ENCODE measurements around the gene PLAC1. TPM values are rescaled to one million over a fixed set of nuclear protein-coding genes. Genes with fewer than 3 reads are reported as not detected.

Gene PLAC1
- total and polyA plus RNA-seq, 2 experiments from 2014 or later, result 0.50 to 0.83 TPM

- Histone ChIP-seq H3K79me2 (replicated peaks; ENCODE audit: insufficient read depth) (no peaks in the 10 kb centered on the region), H4K20me1 (replicated peaks; ENCODE audit: insufficient read depth) (no peaks in the 10 kb centered on the region), H3K27ac (ENCODE audit: low read depth) (no peak overlapping the region), H3K4me3 (no peak overlapping the region), H3K27me3 (ENCODE audit: insufficient read depth) (no peaks in the 10 kb centered on the region), H2AFZ (no peak overlapping the region), H3K4me2 (no peak overlapping the region), H3F3A (replicated peaks; ENCODE audit: low read depth) (no peaks in the 10 kb centered on the region), H3K36me3 (ENCODE audit: insufficient read depth) (no peaks in the 10 kb centered on the region), H3K4me1 (ENCODE audit: insufficient read depth) (no peaks in the 10 kb centered on the region), H3K9me2 (ENCODE audit: insufficient read depth) (no peaks in the 10 kb centered on the region)
- Mint-ChIP-seq H3K27me3 (ENCODE audit: insufficient read depth, low read depth, poor library complexity) (peaks cover 2% of the 10 kb centered on the region), H3K4me3 (no peak overlapping the region), H3K36me3 (ENCODE audit: low read depth) (no peaks in the 10 kb centered on the region), H3K4me1 (no peaks in the 10 kb centered on the region), H3K9me3 (no peaks in the 10 kb centered on the region), H3K27ac (no peak overlapping the region)
- no peak for TF ChIP-seq NANOG (IDR thresholded peaks at IDR 0.05; ENCODE audit: borderline replicate concordance)
- no peak for TF ChIP-seq ZNF462 (CRISPR knock-in tag; IDR thresholded peaks at IDR 0.05)
- no peak for TF ChIP-seq EZH2phosphoT487 (IDR thresholded peaks at IDR 0.05; ENCODE audit: unreplicated experiment)
- no peak for TF ChIP-seq ZNF114 (CRISPR knock-in tag; IDR thresholded peaks at IDR 0.05)
- no peak for TF ChIP-seq POLR2AphosphoS5 (IDR thresholded peaks at IDR 0.05; ENCODE audit: low read depth)
- TF ChIP-seq ZNF331 (CRISPR knock-in tag; IDR thresholded peaks at IDR 0.05; ENCODE audit: low read depth), result no peak
- no peak for TF ChIP-seq CTCF (conservative IDR thresholded peaks at IDR 0.05; ENCODE audit: low read depth in 2 of 2)
- TF ChIP-seq STAT1 (IDR thresholded peaks at IDR 0.05; ENCODE audit: unreplicated experiment), result no peak
- TF ChIP-seq ETS1 (IDR thresholded peaks at IDR 0.05), result no peak
- no peak for TF ChIP-seq JUNB (IDR thresholded peaks at IDR 0.05; ENCODE audit: unreplicated experiment)
- TF ChIP-seq CREB1 (CRISPR knock-in tag; IDR thresholded peaks at IDR 0.05; ENCODE audit: low read depth), result no peak
- no peak for TF ChIP-seq REST (IDR thresholded peaks at IDR 0.05; ENCODE audit: unreplicated experiment)
- TF ChIP-seq EZH2 (IDR thresholded peaks at IDR 0.05; ENCODE audit: low read depth, unreplicated experiment), result no peak
- DNase-seq (ENCODE audit: low spot score), result no peak
- ATAC-seq, result no peak
These were observed 23.8 kb upstream of the PLAC1 start for GRCh38 chrX:134682081-134682480.
